Testis (tissue), 2 donors: Measurements from ENCODE around the gene PTP4A2.

Source experiments
- CTCF ChIP-seq, 3 experiments: fragments of 450-650 bp in 2 of 3; fragments of 200-600 bp in 1 of 3; sonication (generic) in 1 of 3; IDR thresholded peaks; one replicate each; pipeline ENCODE4 v1.5.1; 2016 to 2019; ENCODE audit warnings: antibody characterized with exemption in 3 of 3, mild to moderate bottlenecking in 2 of 3, moderate library complexity in 1 of 3
- POLR2A ChIP-seq: fragments of 450-650 bp; IDR thresholded peaks from one replicate; pipeline ENCODE4 v1.6.1; 2017; ENCODE audit warnings: antibody characterized with exemption, mild to moderate bottlenecking, moderate library complexity

DNA sequence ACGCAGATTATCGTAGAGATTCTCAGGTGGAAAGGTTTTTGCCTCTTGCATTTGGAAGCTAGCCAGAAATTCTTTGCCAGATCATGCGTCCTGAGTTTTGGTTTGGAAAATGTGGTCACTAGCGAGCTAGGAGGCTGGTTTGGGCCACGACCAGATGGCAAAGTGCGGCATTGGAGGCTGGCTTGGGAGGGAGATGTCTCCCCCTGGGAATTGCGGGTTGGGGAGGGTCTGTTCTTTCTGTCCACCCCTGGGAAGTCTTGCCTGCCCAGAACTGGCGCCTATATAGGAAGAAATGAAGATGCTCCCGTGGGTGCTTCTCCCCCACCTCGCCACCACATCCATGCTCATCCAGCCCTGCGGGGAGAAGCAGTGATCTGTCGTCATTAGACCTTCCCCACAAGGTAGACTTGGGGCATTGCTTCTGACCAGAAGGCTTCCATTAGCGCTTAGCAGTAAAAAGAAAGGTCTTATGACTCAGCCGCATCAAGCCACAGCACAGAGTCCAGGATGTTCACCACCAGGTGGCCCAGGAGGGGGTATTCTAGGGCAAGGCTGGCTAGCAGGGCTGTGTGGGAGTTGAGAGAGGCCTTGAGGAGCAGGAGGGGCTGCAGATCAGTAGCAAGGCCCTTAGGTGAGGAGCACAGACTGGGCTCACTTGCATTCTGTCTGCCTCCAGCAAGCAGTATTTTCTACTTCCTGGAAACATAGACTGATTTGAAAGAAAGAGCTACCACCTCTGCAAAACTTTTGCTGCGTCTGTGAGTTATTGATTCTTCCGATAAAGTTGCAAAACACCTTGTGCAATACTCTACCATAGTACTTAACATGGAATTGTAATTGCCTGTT, 1.5 kb upstream of the PTP4A2 start:
- no peak for TF ChIP-seq CTCF (IDR thresholded peaks at IDR 0.05)
- no peak for TF ChIP-seq POLR2A
